COR-L47 (cell line): ENCODE measurements around the gene SEMA4D.
A peak's percentile ranks its signal among the peaks of the same experiment; 100 is the strongest.

ENCODE experiments used
- DNase-seq: peaks from one replicate; lab custom pipeline; 2025; lab: John Stamatoyannopoulos, UW

SEMA4D gene

DNA sequence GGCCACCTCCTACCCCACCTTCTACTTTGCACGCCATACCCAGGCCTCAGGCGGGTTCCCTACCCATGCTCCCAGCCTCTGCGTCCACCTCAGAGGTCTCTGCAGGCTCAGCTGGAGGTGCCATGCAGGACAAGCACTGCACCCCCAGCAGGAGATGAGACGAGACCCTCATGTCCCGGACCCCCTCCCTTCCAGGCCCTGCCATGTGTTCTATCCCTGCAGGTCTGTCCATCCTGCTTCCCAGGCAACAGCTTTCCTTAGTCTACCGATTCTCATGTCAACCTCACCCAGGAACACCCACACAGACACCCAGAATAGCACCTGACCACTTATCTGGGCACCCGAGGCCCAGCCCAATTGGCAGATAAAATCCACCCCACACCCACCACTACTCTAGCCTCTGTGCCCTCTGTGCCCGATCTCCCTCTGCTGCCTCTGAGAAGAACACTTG is 52.1 kb downstream of the SEMA4D start:
- no peak for DNase-seq

DNA sequence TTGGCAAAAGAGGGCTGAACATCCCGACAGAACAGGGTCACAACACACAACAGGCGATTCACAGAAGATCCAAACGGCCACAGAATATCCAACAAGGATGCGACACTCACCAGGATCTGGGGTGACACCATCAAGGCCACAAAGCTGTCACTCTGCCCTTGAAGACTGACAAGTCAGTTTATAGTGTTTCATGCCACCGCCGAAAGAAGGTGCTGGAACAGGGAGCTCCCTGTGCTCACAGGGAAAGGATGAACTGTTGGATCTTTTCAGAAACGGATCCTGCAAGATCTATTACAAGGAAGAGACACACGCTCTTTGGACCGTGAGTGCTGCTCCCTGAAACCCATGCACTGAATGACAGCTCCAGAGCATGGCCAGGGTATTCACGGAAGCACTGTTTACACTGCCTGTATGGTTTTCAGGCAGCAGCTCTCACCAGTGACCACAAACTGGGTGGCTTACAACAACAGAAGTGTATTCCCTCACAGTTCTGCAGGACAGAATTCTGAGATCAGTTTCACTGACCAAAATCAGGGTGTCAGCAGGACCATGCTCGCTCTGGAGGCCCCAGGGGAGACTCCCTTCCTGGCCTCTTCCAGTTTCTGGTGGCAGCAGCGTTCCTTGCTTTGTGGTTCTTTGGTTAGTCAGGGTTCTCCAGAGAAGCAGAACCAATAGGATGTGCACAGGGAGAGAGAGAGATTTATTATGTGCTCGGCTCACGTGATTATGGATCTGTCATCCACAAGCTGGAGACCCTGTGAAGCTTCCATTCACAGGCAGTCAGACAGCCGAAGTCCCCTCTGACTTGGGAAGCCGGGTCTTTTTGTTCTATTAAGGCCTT is 52.8 kb downstream of the SEMA4D start:
- no peak for DNase-seq

DNA sequence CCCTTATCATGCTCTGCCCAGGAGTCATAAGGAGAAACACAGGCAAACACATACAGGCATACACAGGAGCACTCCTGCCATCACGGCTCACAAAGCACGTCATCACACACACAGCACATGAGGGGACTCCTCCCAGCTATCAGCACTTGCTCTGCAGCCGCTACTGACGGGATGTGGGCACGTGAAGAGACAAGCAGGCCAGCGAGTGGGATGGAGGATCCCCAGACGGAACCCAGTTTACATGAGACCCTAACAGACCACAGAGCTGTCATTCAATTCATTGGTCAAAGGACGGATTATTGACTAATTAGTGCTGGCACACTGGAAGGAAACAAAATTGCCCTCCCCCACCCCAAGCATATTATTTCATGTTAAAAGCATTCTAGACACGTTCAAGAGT is 53.6 kb downstream of the SEMA4D start:
- no peak for DNase-seq

DNA sequence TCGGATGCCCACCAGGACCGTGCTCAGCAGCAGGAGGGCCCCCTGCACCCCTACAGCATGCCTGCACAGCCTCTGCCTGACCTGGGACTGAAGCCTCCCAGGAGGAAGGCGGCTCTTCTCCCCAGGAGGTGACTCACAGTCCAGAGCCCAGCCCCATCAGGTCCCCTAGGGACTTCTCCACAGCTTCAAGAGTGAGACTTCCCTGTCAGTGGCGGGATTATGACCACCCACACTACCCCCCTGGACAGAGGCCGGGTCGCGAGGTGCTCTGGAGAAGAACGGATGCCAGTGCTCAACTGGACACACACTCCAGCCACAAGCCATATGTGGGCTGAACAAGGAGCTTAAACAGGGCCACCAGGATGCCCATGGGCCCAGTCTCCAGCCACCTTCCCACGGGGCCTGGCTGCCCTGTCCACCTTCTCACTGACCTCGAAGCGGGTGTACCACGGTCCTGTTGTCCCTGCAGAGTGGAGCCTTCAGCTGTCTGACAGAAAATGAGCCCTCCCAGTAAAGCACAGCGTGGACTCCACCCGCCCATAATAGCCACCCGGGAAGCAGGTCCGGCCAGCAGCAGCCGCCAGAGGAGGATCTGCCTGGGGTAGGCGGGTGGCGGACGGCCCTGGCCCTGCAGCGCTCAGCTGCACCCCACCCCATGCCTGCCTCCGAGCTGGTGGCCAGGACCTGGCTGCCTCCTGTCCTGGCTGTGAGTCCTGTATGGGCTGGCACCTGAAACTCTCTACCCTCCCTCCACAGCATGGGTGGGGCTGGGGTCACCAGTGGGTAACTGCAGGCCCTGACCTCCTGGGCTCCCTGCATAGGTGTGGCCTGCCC is 54.7 kb downstream of the SEMA4D start:
- DNase-seq: no peak

DNA sequence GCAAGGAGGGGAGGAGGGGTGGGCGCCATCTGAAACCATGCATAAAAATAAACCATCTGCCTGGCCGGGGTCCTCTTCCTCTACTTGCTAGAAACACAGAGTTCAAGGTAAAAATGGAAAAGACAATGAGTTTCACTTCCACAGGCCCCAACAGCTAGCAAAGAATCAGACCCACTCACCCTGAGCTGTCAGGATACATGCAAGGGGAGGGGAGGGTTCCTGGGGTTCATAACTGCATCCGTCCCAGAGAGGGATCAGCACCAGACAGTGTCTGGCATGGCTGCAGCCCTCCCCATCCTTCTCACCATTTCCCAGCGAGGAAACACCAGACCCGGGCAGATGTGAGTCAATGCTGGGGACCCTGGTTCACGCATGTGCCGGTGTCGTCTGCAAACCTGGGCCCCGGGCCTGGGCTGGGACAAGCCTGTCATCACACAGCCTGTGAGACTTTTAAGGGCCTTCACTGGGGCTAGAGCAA is 55.4 kb downstream of the SEMA4D start:
- no peak for DNase-seq

- no peak for DNase-seq
Measured at GRCh38 chr9:89441986-89442385, 55.9 kb downstream of the SEMA4D start.

DNA sequence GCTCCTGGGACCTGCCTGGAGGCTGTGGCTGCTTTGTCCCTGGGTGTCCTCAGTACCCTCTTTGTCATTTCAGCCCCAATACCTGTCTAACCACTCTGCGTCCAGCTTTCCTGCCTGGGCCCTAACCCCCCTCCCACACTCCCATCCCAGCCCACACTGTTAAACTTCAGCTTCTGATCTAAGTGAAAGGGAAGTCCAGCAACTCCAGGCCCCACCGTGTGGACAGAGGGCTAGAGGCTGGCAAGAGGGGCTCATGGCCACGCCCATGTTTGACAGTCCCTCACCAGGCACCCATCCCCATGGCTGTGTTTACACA is 56.3 kb downstream of the SEMA4D start:
- no peak for DNase-seq

GRCh38 chr9:89440951-89441654 is 56.8 kb downstream of the SEMA4D start:
- DNase-seq: no peak

DNA sequence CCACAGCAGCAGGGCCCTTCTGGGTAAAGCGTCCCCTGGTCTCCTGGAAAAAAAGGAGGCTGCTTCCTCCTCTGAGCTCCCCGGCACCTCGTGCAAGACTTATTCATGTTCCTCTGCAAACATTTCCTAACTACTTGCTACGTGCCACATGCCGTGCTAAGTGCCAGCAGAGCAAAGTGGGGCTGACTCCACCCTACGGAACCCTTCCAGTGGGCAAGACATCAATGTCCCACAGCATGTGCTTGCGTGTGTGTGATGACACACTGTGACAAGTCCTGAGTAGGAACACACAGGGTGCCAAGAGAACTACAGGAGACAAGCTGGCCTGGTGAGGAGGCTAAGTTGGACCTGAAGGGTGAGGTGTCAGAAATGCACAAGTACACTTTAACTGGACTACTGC is 57.4 kb downstream of the SEMA4D start:
- DNase-seq: no peak

- no peak for DNase-seq
Measured at GRCh38 chr9:89440046-89440445, 57.9 kb downstream of the SEMA4D start.

DNA sequence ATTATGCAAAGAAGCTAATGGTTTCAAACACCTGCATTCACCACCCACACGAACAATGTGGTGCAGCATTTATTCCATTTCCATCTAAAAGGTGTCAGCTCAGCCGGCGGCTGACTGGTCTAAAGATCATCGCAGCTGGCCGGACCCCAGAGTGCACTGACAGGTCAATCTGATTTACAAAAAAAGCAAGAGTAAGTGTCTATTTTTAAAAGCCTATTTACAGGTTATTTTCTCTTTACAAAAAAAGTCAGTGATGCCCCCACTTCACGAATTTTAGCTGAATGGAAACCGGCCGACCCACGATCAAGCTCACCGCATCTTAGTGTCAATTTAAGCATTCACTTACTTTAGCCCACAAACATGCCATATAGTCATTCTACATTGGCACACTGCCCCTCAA is 58.3 kb downstream of the SEMA4D start:
- no peak for DNase-seq

DNA sequence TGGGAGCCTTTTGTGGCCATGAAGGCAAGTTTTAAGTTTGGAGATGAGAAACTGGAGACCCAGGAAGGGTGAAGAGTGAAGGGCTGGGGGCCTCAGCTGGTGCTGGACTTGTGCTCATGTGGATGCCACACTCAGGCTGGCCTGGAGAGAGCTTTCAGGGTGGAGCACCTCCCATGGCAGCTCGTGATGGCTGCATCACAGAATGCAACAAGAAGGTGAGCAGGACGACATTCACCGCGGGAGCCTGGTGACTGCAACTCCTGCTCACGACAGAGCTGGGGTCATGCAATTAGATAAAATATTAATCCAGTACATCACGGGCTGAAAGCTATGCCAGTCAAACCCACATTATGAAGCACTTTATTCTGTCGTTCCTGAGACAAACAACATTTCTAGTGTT is 59.7 kb downstream of the SEMA4D start:
- no peak for DNase-seq

DNA sequence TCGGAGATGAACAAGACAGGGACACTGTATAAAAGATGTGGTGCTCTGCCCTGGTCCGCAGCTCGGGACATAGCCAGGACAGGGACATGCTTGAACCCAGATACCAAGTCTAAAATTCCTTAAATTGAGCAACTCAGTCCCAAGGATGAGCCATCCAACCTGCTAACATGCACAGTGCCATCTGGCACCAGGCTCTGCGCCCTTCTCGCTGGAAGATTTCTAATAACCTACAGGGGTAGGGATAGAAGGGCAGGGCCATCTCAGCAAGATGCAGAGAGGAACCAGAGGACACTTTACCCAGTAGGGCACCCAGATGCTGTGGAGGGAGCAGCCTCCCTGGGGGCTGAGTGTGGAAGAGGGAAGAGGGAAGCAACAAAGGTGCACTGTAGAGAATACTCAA is 60.1 kb downstream of the SEMA4D start:
- DNase-seq: no peak

DNA sequence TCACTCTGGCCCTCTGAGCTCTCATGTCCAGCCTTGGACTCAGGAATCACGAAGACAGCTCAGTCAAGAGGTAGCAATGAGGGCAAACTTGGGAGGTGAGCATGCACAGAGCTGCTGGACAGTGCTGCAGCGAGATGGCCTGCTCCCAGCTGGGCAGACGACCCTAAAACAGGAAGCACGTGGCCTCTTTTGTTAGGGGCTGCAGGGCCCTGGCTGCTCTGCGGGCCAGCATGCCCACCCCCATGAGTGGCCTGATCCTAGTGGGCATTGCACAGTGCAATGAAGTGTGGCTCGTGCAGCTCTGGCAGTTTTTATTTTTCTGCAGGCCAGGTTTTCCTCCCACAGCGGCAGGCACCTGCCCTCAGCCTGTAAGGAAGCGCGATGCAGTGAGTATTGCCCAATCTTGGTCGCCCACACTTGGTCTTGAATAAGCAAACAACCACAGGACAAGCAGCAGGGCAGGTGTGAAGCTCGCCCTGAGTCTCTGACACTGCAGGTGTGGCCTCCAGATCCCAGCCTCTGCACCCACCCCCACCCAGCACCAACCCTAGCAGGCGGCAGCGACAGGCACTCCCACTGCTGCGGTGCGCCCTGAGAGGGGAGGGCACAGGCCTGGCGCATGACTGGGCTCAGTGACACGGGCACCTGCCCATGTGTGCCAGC is 60.8 kb downstream of the SEMA4D start:
- DNase-seq: peak; percentile 39

DNA sequence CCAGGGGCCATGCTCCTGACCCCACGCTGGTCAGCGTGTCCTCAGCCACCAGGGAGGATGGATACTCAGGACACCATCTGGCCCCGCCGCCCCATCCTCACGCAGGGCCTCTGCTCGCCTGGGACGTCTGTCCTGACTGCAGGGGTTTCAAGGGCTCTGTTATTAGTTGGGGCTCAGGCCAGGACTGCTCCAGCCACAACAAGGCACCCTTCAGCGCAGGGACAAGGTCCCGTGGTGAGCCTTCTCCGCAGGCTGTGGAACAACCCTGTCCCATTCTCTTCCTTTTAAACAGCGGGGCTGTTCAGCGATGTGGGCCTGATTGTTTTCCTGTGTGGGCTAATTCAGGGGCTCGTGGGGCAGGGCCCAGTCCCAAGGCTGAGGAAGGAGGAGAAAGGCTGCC is 61.6 kb downstream of the SEMA4D start:
- no peak for DNase-seq

DNA sequence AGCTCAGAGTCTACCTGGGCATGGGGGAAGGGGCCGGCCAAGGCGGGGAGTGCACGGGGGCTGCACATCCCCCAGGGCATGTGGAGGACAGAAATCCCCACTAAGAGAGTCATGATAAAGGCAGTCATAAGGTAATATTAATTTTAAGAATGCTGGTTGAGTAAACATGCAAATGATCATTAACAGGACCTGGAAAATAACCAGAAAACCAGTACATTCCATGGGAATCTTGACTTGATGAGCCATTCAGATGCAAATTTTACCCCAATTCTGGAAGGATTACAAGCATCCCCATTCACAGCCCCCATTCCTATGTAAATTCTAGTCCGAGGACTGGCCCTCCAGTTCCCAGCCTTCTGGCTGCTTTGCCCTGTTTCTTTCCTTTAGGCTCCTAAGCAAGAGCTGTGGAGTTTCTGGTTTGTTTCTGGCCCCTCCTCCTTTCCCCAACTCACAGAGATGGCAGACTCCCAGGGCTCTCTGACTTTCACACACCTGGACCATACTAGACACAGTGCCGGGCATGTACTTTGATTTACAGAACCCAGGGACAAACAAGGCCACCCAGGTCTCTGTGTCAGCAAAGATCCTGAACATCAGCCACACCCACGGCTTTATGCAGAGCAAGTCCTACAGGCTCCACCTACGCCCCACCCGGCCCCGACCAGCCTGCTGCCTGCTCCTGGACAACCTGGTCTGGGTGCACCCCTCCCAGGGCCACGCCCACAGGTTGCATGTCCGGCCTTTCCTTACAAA is 62.7 kb downstream of the SEMA4D start:
- DNase-seq: no peak

DNA sequence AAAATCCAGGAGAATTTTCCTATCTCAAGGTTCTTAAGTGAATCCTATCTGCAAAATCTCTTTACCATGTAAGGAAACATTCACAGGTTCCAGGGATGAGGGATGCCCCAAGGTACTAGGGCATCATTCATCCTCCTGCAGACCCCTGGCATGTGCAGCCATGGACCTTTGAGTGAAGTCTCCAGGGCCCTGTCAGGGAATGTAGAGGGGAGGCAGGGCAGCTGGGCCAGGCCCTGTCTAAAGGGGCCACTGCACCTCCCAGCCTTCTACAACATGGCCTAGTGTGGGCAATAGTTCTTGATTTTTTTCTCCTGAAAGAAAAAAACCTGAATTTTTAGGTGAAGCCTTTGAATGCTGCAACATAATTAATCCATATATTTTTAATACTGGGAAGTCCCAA is 63.3 kb downstream of the SEMA4D start:
- DNase-seq: no peak

GRCh38 chr9:89433826-89434225 is 64.1 kb downstream of the SEMA4D start:
- DNase-seq: no peak

GRCh38 chr9:89432986-89433530 is 64.9 kb downstream of the SEMA4D start:
- DNase-seq: no peak

GRCh38 chr9:89431930-89432725 is 65.8 kb downstream of the SEMA4D start:
- no peak for DNase-seq
